GM21737 (cell line): ENCODE measurements around the gene TRDMT1.
"Not testable (repeated sequence)": the region's sequence is repeated elsewhere in the genome, so short reads cannot be mapped to it uniquely, and the experiment has no call there.

Source experiments
- ATAC-seq: cut with Tn5 transposase; IDR thresholded peaks from one replicate; pipeline ENCODE4 v1.9.1; 2021; ENCODE audit warnings: mild to moderate bottlenecking, moderate library complexity; ENCODE audit not compliant: unreplicated experiment

The TRDMT1 gene

GRCh38 chr10:17140386-17140761, 61.1 kb downstream of the TRDMT1 start:
- ATAC-seq, result no peak

GRCh38 chr10:17138460-17139042, 62.9 kb downstream of the TRDMT1 start:
- no peak for ATAC-seq

DNA sequence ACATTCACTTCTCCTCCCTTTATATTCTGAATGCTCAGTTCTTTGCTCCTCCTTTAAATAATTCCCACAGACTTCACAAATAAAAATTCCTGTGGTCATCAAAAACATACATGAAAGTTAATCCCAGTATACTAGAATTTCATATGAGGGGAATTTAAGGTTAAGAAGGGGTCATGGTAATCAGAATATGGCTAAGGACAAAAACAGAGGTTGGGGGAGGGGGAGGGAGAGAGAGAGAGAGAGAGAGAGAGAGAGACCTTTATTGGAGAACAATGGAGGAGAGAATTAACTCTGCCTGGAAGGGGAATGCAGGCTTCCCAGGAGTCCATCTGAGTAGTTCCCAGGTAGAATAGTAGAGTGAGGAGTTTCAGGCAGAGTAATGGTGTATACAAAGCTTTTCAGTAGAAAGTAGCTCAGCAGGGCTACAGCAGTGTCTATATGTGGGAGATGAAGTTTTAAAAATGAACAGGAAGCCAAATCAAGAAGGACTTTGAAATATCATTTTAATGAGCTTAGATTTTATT, 66.7 kb downstream of the TRDMT1 start:
- no peak for ATAC-seq

DNA sequence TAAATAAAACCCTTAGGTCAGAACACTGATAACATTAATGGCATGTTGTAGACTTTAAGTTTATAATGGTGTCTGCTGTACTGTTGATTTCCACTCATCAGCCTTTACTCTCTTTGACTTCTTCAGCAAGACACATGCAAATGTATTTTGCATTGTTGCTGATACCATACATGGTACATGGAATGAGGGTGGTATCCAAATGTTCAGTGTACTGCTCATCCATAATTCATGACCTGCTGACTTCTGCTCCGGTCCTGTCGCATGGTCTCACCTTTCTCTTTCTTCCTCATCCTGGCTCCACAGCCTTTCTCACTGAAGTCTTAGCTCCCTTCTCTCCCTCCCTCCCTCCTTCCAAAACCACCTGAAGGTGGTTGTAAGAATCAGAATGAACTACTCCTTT, 67.2 kb downstream of the TRDMT1 start:
- ATAC-seq, result no peak

- no peak for ATAC-seq
These were observed 71.7 kb downstream of the TRDMT1 start, which contains the start of gene CUBN for GRCh38 chr10:17129741-17130140. Gene CUBN (minus strand): TSS chr10:17129811. CDS start chr10:17129765, 46 bp downstream.

DNA sequence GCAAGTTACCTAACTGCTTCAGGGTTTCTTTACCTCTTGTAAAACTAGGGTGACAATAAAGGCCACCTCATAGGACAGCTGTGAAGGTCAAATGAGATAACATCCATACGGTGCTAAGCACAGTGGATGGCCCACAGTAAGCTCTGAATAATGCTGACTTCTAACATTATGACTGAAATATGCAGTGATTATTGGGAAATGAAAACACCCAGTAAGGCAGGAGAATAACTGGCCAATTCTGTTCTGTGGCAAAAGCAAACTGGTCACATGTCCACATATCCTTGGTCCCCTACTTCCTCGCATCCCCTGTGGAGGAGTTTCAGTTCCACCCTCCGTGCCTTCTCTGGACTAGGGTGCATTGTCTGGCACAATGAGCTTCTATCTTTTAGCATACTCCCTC, 73.2 kb downstream of the TRDMT1 start:
- ATAC-seq, result no peak

DNA sequence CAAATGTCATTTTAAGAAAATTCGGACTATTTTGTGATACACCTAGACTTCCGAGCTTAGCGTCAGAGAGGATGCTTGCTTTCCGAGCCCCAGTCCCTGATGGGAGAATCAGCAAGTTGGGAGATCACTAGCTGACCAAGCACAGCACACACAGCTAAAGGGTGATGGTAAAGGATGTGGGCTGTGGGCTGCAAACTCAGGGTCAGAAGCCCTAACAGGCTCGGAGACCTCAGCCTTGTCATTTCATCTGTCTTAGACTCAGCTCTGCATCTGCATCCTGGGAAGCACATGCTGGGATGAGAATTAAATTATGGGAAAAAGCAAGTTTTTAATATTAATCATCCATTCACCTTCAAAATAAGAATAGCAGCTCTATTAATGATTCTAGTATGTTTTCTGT, 75.1 kb downstream of the TRDMT1 start:
- ATAC-seq, result no peak

DNA sequence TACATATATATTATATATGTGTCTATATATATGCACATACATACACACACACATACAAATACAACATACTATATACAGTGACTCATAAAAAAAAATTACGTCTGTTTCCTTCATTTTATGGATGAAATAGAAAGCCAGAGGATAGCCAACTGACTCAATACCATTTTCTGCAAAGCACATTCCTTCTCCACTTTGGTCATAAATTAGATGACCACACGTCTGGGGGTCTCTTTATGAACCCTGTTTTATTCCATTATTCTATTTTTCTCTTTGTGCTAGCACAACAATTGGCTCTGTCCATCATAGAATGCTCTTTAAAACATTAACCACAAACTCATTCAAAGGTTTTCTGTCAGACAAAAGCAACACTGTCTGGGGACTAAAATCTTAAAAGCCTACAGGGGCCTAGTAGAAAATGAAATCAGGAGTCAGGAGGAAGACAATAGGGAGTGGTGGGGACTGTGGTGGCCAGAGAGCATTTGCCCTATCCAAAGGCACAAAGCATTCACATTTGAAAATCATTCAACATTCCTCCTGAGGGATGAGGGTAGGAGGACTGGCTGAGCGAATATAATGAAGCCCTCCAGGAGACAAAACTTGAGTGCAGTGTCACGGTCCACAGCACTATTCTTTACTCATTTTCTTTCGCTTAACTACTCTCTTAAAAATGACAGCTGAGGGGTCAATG, 76.1 kb downstream of the TRDMT1 start:
- no peak for ATAC-seq

- ATAC-seq, result no peak
These were observed 77.5 kb downstream of the TRDMT1 start for GRCh38 chr10:17123961-17124360.

DNA sequence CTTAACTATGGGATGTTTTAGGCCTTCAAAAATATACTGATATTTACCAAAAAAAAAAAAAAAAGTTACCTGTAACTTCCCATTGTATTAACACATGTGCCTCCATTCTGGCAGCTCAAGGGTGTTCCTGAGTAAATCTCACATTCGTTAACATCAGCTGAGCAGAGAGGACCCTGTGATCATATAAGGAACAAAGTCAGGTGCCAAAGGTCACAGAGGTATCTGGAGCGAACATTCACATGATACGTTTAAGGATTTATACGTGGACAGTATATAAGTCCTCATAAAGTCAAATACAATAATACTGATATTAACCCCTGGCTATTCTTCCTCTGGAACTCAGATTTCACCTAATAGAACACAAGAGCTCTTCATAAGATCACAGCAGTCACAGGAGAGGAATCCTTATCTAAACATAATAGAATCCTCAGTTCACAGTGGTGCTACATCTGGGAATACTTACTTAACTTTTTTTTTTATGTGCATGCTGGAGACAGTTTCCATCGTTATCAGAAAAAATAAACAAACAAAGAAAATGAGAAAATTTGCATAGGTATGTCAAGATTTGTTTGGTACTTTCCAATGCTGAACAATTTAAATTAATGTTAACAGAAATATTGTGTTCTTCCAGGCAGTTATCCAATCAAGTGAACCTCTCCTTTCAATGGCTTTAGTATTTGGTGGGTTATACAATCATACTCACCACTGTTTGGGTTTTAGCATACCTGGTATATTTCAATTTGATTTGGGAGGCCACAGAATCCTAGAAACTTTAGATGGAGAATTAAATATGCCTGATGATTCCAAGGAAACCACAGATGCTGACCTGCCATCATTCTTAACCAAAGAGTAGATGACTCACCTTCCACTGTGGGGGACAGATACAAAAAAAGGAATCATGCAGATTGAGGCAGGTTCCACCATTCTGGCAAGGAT, 78.5 kb downstream of the TRDMT1 start:
- no peak for ATAC-seq

DNA sequence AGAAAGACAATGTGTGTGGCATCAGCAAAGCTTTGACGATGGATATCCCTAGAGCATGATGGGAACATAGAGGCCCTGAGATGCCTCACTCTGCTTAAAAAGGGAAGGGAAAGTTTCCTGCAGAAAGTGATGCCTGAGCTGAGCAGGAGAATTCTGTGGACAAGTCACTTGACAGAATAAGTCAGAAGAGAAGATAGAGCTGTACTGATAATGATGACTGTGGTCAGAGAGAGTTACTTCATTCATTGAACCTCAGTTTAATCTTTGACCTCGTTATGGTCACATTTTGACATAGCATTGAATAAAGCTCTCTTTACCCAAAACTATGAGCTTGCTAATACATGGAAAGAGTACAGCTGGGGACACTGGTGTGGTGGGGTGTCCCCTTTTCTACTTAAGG, 79.4 kb downstream of the TRDMT1 start:
- no peak for ATAC-seq

GRCh38 chr10:17120694-17121093, 80.8 kb downstream of the TRDMT1 start:
- ATAC-seq, result no peak

DNA sequence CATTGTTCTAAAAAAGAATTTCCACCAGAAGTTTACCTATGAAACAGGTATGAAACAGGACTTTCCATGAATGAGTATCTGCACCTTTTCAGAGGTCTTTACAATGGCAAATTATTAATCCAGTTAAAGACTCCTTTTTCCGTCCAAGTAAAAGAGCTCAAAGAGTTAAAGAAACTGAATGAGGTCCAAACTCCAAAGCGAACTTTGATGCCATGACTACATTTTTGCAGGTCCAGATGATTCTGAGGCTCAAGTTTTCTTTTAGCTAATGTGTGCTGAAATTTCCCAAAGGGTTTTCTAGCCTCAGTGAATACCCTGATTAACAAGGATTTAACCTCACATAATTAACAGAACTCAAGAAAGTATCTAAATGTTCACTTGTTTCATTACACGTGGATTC, 81.6 kb downstream of the TRDMT1 start:
- no peak for ATAC-seq

- no peak for ATAC-seq
These were observed 85.3 kb downstream of the TRDMT1 start for GRCh38 chr10:17116193-17116592.

DNA sequence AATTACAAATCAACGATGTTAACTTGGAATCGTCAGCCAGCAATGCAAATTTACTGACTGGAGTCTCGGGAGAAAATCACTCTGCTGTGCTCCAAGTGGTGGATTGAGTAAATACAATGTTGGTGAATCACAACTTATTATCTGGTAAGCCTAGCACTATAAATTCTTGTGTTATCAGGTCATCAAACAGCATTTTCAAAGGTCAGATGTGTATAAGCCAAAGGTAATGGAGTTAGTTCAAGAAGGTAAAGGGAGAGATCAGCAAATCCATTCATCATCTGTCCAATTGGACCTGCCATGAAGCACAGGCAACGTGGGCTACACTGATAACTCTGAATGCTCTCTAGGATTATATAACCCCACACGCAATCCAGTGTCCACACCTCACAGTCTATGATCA, 85.8 kb downstream of the TRDMT1 start:
- no peak for ATAC-seq

GRCh38 chr10:17114878-17115444, 86.5 kb downstream of the TRDMT1 start:
- ATAC-seq, result not testable (repeated sequence)

GRCh38 chr10:17113889-17114540, 87.5 kb downstream of the TRDMT1 start:
- no peak for ATAC-seq

DNA sequence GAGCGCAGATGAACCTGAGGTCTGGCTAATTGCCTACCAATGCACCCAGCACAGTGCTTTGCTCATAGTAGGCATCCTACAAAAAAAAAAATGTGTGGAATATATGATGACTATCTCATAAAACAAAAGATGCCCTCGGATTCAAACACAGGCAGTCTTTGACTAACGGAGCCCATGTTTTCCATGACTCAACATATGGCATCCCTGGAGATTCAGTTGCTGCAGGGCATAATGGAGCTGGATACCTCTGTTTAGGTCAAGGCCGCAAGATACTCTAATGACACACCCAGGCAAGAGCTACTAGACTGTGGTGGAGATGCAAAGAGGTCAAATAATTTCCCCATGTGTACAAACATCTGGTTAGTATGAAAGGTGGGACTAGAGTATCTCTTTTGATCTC, 88.1 kb downstream of the TRDMT1 start:
- no peak for ATAC-seq

- no peak for ATAC-seq
These were observed 88.9 kb downstream of the TRDMT1 start for GRCh38 chr10:17112566-17112965.

DNA sequence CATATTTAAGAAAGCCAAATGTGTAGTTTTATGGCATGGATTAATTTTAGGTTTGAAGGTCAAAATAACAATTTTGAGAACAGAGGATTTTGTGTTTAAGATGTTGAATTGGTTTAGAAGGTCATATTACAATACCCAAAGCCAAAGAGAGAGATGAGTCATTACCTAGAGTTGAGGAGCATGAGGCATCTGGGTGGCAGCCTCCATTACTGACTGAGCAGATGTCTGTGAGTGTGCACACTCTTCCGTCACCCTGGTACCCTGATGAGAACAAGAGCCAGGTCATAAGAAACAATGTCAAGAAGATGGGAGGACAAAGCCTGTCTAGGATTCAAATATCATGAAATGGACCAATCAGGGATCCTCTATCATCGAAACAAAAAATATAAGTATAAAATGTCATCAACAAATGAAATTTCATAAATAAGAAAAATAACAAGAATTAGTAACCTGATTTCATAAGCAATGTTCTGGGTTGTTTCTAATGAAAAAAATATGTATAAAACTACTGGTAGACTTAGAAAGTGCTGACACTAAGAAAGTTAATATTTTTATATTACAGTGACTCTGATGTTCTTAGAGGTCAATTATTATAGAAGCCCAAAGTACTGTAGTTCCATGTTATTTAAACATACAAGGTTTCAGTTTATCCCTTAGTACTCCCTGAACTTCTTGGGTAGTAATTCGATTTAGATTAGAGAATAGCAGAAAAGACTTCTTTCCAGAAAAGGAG, 91.8 kb downstream of the TRDMT1 start:
- no peak for ATAC-seq
